SH-SY5Y (cell line): Measurements from ENCODE around the gene FAM83F.

Experiments used
- GATA2 ChIP-seq: IDR thresholded peaks from 2 replicates; pipeline ENCODE4 v1.6.1; 2011; ENCODE audit warnings: mild to moderate bottlenecking, low read depth, low read length
- GATA3 ChIP-seq: IDR thresholded peaks from 2 replicates; pipeline ENCODE4 v1.6.1; 2011; ENCODE audit warnings: low read depth, mild to moderate bottlenecking, low read length, moderate library complexity

Gene FAM83F

GRCh38 chr22:39979048-39979447 lies 15.7 kb upstream of the FAM83F start:
- no peak for TF ChIP-seq GATA2
- TF ChIP-seq GATA3: no peak

- TF ChIP-seq GATA2 (no peak), GATA3 (no peak)
Observed at GRCh38 chr22:39979458-39979857, 15.3 kb upstream of the FAM83F start.

DNA sequence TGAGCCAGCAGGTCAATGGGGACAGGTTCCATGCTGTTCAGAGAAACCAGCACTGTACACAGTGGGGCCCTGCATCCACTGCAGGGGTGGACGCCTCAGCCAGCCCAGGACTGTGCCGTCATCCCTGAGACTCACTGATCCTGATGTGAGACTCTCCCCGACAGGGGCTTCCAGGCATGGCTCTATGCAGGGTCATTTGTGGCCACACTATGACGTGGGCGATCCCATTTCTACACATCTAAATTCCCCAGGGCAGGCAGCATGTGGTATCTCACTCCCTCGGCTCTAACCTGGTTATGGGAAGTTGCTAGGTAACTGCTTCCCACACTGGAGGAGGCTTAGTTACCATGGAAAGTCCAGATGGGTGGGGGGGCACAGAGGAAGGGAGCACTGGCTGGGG lies 14.2 kb upstream of the FAM83F start:
- no peak for TF ChIP-seq GATA3
- TF ChIP-seq GATA2: no peak

GRCh38 chr22:39983346-39983745 lies 11.4 kb upstream of the FAM83F start:
- TF ChIP-seq GATA3 (no peak), GATA2 (no peak)

- no peak for TF ChIP-seq GATA3
- TF ChIP-seq GATA2: no peak
Observed at GRCh38 chr22:39984006-39984405, 10.7 kb upstream of the FAM83F start.

- TF ChIP-seq GATA3 (no peak), GATA2 (no peak)
Observed at GRCh38 chr22:39984746-39985145, 10.0 kb upstream of the FAM83F start.

- TF ChIP-seq GATA2 (no peak), GATA3 (no peak)
Observed at GRCh38 chr22:39985383-39986035, 9.2 kb upstream of the FAM83F start.

DNA sequence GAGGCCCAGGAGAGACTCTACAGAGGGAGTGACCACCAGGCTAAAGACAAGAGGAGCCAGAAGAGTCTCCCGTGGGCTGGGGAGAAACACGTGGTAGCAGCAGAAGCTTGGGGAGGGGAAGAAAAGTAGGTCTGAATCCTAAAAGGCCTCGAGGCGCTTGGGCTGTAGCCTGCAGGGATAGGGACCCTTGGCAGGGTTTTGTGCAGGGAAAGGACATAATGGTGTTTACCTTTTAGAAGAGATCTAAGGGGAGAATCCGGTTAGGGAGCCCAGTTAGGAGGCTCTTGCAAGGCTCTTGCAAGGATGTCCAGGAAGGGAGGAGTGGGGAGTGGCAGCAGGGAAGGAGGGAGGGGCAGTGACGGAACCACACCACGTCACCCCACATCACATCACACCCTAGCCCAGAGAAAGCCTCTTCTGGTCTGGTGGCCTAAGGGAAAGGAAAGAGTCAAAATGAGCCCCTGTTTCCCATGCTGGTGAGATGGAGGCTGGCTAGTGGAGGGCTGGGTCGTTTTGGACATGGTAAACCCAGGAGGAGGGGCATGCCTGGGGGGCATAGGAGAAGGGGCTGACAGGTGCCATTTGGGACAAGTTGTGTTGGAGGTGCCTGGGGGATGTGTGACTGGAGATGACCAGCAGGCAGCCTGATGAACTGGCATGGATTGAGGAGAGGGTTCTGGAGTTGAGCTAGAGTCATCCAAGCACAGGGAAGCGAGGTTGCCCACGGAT lies 6.2 kb upstream of the FAM83F start:
- no peak for TF ChIP-seq GATA3
- TF ChIP-seq GATA2: no peak

- TF ChIP-seq GATA3 (no peak), GATA2 (no peak)
Observed at GRCh38 chr22:39989633-39990032, 5.1 kb upstream of the FAM83F start.

DNA sequence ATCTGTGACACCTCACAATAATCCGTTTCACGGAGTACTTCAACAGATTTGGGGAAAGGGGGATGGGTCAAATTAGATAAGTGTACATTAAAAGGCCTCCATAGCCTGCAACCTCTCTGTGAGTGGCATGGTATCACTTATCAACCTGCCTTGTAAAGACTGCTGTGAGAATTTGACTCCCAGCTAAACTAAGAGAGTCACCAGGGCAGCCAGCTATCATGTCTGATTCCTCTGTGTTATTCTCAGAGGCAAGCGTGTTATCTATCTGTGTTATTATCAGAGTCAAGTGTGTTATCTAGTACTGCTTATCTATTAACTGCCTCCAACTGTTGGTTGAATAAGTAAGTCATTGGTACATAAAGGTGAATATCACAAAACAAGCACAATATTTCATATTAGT lies 4.1 kb upstream of the FAM83F start:
- TF ChIP-seq GATA2: no peak
- no peak for TF ChIP-seq GATA3

DNA sequence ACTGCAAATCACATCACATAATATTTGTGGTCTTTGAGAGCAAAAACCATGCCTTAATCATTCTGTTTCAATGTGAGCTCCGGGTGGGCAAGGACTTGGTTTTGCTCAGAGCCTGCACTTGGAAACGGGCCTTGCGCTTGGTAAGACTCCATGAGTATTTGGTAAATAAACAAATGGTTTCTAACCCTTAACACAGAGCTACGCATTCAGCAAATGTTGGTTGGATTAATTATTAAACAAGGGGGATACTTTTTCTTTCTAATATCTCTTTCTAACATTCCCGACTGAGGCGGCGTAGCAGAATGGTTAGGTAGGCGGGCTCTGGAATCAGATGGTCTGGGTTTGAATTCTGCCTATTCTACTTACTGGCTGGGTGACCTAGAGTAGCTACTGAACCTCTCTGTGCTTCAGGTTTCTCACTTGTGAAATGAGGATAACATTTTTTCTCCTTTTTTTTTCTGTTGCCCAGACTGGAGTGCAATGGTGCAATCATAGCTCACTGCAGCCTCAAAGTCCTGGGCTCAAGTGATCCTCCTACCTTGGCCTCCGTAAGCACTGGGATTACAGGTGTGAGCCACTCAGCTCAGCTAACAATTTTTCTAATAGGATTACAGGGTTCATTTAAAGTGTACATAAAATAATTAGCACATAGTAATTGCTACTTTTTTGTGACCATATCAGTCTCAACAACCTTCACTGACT lies 3.4 kb upstream of the FAM83F start:
- TF ChIP-seq GATA2 (no peak), GATA3 (no peak)

- TF ChIP-seq GATA2 (no peak), GATA3 (no peak)
Observed at GRCh38 chr22:39992088-39992826, 2.5 kb upstream of the FAM83F start.

DNA sequence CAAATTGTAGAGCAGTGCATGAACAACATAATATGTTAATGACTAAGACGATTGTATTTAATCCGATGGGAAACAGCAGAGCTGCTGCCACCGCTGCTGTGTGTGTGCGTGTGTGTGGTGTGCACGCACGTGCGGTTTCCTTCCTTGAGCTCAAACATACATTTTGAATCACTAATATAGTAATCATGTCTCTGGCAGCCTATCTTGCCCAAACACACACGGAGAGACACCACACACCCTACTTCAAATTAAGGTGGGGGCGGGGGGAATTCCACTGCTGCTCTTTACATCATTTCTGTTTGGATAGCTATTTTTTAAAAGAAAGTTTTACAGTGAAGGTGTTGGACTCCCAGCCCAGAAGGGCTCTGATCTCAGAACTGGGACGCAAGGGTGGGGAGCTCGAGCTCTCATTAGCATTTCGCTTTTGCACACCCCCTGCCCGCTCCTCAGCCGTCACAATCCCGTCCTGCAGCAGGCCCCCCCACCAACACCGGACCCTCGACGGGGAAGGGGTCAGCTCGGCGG lies 651 bp upstream of the FAM83F start:
- TF ChIP-seq GATA3 (no peak), GATA2 (no peak)
